HG03175 (cell line): Measurements from ENCODE around the gene ZNF511.

ENCODE experiments used
- ATAC-seq: cut with Tn5 transposase; IDR thresholded peaks from one replicate; pipeline ENCODE4 v1.9.1; 2021; ENCODE audit warnings: mild to moderate bottlenecking, moderate library complexity; ENCODE audit not compliant: unreplicated experiment

Gene ZNF511

DNA sequence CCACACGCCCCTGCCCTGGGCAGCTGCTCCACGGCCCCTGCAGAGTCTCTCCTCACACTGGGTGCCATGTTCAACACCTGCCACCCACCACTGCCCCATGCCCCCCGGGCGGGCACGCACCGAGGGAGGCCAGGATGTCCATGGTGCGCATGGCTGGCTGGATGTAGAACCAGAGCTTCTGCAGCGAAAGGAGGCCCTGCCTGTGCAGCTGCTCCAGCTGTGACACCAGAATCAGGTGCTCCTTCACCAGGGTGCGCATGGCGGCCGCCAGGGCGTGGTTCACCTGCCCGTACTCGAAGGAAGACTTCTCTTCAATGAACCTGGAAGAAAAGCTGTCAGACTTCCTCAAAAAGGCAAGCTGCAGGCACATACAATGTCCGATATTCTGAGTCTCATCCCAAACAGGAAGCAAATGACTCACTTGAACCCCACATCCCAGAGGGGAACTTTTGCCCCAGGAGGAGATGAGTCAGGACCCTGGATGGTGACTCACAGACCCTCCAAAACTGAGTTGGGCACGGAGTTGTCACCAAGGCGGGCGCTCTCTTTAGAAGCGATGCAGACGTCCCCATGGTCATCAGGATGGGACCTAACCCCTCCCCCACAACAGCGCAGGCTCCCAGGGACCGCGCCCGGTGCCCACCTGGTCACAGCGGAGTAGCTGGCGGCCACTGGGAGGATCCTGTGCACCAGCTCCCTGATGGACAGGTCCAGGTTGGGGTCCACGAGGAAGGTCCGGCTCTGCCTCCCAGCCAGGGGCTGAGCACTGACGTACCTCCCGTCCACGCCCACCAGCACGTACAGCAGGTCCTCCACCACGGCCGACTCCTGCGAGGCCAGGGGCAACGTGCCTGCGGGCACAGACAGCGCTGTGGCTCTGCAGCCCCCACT lies 15.6 kb upstream of the ZNF511 start:
- ATAC-seq: no peak

DNA sequence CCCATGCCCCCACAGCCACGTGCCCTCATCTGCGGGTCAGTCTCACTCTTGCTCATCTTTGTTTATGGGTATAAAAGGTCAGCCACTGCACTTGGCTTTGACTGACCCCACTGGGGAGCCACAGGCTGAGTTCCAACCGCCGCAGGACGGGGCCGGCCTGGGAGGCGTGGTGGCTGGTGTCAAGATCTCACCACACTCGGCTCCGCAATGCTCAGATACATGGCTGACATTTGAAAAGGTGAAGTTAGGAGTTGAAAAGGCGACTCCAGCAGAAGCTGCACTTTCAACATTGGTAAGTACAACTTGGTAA lies 14.9 kb upstream of the ZNF511 start:
- ATAC-seq: no peak

DNA sequence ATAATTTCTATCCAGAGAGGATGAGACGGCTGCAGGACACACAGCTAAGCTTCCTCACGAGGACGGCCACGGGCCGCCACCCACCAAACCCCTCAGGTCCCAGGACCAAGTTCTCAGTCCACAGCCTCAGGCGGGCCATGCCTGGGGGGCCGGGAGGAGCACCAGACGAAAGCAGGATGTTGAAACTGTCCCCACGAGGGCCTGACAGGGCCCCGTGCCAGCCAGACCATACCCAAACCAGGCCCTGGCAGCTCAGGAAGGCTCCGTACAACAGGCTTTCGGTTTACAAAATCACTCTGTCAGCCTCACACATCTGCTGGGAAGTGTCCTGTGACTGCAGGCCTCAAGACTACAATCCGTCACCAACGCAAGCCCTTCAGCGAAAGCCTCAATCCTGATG lies 14.5 kb upstream of the ZNF511 start:
- ATAC-seq: no peak

DNA sequence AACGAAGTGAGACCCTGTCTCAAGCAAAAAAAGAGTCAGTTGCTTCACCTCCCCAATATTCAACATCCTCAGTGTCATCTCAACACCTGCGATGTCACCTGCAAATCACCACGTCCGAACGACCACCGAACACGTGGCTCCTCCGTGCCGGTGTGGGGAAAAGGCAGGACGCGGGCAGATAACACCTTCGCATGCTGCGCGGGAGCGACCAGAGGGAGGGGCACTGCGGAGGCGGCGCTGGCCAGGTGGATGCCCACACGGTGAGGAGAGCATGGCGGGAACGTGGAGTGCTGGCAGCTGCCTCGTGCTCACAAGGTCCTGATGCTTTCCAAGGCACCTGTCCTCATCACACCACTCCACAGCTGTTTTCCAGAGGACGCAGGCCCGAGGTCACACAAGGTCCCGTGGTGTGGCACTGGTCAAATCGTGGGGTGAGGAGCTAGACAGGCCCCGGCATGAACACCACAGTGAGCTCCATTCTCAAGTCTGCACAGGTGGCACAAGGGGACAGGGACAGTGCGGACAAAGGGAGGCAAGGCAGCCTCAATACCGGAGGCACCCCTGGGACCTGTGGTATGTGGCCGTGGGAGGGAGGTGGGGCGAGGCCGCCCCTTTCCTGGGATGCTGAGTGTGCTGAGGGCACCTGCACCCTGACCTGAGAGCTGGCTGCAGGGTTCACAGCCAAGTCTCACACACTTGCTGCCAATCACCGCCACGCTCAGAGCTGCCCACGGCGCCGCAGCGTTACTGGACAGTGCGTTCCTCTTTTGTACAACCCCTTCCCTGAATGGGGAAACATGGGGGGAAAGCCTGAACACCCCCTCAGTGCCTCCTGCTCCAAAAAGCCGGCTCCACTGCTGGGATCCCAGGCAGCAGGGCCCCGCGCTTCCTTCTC lies 13.0 kb upstream of the ZNF511 start:
- no peak for ATAC-seq

DNA sequence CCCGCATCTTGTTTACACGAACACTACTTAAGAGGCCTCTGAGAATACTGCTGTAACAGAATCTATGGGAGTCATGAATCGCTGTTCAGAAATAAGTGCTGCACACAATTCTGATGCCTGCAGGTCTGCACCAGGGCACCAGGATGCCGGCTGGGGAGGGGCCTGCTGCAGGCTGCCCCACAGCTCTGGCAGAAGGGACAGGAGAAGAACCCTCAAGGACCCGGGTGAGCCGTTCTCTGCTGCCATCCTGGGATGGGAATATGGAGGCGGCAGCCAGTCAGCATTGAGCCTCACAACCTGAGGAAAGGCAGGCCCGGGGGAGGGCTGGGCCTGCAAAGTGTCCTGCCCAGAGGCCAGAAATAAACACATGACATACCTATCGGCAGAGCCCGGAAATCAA lies 11.2 kb upstream of the ZNF511 start:
- no peak for ATAC-seq

DNA sequence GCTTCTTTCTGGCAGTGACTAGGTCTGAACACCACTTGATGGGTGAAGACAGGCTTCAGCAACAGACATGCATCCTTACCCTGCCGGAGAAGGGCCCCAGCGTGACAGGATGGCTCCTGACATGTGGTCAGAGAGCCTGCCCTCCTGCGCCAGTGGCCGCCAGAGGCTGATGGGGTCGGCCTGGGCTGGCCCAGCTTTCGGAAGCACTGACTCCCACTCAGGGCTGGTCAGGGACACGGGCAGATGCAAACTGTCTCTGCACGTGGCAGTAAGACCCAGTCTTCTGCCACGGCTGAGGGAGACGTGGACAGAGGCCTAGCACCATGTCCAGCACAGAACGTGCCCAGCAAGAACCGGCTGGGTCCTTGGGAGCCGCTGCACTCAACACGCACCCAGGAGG lies 10.2 kb upstream of the ZNF511 start:
- no peak for ATAC-seq

DNA sequence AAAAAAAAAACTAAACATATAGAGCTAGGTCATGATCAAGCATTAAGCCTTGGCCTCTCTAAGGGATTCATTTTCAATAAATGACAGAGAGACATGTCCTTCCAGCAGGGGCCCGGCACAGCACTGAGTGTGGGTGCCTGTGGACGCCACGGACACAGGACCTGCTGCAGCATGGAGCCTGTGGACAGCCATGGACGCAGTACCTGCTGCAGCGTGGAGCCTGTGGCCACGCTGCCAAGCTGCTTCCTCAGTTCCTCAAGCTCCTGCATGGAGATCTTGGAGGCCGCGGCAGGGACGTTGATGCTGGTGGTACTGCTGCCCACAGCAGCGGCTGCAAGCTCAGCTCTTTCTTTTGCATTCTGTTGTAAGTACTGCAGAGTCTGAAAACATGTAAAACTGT lies 9.5 kb upstream of the ZNF511 start:
- ATAC-seq: no peak

DNA sequence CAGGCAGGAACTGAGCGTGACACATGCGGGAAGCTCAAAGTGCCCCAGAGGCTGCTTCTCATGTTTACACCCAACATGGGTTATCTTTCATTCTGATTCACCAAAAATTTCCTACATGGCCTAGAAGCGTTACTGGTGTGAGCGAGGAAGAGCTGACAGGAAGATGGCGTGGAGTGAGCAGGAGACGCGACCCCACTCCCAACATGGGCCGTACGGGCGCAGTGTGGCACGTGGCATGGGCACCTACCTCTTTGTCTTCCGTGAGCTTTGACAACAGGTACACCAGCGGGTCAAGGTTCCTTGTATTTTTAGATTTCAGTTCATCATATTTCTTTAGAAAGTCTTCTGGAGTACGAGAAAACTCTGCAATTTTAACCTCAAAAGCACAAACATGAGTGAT lies 9.0 kb upstream of the ZNF511 start:
- ATAC-seq: no peak

DNA sequence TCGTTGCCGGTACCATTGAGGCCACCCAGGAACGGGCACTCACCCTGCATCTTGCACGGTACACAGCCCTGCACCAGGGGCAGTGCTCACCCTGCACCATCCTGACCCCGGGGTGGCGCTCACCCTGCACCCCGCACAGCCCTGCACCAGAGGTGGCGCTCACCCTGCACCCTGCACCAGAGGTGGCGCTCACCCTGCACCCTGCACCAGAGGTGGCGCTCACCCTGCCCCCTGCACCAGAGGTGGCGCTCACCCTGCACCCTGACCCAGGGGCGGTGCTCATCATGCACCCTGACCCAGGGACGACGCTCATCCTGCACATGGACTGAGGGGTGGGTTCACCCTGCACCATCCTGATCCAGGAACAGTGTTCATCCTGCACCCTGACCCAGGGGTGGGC lies 6.5 kb upstream of the ZNF511 start:
- ATAC-seq: no peak

DNA sequence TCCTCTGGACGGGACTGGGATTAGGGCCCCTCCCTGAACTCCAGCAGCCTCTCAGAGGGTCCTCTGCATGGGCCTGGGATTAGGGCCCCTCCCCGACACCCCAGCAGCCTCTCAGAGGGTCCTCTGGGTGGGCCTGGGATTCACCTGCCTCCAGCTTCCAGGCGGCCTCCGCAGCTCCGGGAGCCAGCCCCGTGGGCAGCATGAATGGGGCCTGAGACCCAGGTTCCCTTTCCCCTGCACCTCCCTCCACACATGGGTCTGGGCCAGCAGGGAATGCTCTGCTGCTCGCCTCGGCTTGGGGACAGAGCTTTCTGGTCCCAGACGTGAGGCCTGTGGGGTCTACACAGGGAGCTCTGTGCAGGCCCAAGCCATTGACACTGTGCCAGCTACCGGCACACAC lies 5.5 kb upstream of the ZNF511 start:
- ATAC-seq: no peak

DNA sequence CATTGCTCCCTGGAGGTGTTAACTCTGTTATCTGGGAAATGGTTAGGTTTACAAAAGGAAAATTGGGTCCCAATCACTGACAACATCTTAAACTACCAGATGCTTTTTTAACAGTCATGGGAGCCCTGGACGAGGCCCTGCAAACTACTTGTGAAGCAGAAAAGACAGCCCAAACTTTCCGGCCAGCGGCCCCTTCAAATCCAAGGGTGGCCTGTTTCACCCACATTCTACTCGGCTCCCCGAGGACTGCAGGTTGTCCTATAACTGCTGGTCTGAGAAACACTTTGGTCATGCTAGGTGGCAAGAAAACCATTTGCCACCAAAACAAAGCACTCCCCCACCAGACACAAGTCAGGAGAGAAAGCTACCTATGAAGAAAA lies 2.6 kb upstream of the ZNF511 start:
- ATAC-seq: no peak

DNA sequence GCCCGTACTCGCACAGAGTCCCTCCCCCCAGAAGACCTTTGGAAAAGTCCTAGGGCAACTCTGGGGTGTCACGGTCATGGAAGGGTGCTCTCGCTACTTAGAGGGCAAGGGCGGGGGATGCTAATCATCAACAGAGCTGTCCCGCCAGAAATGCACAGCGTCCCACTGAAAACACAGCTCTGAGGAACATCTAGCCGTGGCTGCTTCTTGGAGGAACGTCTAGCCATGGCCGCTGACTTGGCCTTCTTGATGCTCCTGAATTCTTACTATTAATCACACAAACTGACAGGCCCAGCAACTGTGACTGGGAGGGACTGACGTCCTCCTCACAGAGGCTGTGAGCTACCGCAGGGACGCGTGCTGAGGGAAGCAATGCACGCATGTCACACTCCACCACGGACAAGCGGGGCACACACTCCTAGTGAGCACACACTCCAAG lies 1.8 kb upstream of the ZNF511 start:
- ATAC-seq: no peak

DNA sequence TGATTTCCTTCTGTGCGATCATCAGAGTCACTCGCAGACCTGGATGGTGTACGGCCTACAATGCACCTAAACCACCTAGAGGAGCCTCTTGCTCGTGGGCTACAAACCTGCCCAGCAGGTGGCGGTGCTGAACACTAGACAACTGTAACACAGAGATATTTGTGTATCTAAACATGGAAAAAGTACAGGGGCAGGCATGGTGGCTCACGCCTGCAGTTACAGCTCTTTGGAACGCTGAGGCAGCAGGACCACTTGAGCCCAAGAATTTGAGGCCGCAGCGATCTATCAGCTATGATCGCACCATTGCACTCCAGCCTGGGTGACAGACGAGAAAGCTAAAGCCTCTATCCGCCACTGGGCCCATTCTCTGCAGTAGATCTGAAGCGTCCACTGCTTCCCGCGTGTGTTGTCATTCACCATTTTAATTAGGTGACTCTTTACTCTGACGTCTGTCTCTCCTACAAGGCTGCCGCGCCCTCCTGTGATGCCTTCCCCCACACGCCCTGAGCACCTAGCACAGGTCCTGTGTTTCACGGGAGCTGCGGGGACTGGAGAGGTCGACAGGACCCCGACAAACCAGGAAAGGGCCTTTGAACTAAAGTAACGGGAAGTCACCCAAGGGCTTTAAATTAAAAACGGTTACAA lies 816 bp upstream of the ZNF511 start:
- ATAC-seq: peak; percentile 52

DNA sequence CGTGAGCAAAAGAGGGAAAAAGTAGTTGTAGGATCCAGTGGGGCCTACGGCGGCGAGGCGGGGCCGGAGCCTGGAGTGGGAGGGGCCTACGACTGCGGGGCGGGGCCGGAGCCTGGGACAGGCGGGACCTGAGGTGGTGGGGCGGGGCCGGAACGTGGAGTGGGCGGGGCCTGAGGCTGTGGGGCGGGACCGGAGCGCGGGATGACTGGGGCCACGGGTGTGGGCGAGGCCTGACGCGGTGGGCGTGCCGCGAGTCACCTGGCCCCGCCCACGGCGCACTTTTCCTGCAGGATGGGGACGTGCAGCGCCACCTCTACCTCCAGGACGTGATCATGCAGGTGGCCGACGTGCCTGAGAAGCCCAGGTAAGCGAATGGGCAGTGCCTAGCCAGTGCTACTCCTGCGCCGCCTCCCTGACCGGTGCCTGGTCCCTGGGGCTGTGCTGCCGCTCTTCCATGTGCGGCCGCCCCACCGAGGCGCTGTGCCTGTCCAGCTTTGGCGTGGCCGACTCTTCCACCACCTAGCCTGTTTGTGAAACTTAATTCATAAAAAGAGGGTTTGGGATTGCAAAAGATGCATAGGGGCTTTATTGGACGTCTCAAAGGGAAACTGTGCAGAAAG lies 496 bp downstream of the ZNF511 start:
- ATAC-seq: peak; percentile 72

DNA sequence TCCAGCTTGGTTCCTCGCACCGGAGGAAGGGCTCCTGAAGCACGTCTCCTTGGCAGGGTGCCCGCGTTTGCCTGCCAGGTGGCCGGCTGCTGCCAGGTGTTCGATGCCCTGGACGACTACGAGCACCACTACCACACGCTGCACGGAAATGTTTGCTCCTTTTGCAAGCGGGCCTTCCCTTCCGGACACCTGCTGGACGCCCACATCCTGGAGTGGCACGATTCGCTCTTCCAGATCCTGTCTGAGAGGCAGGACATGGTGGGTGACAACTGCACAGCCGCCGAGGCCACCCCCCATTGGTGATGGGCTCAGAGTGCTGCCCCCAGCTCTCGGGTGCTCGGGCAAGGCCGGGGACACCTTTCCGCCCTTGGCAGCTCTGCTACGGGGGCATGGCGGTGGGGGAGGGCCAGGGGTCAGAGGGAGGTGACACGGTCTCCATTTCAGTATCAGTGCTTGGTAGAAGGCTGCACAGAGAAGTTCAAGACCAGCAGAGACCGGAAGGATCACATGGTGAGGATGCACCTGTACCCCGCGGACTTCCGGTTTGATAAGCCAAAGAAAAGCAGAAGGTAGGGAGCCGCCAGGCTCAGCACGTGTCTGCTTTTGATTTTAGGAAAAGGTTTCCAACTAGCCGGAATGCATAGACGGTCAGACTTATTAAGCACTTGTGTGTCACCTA lies 1.1 kb downstream of the ZNF511 start:
- ATAC-seq: no peak

DNA sequence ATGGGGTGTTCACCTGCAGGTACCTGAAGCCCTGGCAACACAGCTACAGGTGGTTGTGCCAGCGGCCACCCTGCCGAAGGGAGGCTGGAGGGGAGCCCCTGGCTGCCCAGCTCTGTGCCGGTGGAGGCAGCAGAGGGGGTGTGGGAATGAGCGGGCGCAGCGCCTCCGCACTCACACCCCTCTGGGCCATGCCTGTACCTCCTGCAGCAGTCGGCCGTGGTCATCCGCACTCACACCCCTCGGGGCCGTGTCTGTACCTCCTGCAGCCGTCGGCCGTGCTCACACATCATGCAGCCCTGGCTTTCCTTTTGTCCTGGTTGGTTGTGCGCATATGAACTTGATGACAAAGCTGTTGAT lies 1.7 kb downstream of the ZNF511 start:
- no peak for ATAC-seq

DNA sequence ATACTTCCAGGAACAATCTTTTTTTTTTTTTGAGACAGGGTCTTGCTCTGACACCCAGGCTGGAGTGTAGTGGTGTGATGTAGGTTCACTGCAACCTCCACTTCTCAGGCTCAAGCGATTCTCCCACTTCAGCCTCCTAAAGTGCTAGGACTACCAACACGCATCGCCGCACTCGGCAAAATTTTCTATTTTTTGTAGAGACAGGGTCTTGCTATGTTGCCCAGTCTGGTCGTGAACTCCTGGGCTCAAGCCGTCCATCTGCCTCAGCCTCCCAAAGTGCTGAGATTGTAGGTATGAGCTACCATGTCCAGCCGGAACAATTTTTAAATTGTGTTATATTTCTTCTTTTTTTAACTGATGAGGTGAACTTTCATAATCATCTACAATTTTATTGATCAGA lies 2.1 kb downstream of the ZNF511 start:
- no peak for ATAC-seq

DNA sequence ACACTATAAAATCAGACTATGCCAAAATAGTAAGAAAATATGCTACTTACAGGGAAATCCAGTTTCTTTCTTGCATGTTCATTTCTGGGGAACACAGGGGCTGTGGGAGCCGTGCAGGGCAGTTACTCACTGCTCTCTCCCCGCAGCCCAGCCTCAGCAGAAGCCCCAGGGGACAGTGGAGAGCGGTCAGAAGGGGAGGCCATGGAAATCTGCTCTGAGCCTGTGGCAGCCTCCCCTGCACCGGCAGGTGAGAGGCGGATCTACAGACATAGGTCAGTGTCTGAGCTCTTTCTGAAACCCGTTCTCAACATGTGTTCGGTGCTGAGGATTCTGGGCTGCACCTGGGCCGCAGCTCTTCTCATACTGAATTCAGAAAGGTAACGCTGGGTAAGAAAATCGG lies 2.9 kb downstream of the ZNF511 start:
- ATAC-seq: no peak

DNA sequence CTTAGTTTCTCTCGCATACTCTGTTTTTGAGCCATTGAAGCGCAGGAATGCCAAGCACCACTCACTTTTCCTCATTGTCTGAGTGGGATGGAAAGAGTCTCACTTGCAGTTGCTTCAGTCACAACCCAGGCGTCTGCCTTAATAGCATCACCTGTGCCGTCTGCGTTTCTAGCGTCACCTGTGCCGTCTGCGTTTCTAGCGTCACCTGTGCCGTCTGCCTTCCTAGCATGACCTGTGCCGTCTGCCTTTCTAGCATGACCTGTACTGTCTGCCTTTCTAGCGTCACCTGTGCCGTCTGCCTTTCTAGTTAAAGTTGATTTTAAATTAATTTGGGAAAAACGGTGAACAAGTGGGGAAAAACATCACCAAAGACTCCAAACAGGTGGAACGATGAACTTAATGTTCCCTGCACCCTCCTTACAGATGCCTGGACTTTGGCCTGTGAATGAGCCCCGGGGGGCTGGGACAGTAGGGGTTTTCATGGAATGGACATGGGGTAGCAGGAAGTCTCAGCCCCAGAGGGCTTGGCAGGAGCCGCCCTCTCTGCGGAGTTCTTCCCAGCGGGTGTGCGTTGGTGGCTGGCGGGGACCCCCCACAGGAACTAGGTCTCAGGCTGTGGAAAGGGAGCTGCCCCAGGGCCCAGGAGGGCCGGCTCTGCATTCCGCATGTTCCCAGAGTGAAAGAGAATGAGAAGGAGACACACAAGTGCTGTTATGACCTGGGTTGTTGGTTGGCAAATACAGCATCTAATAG lies 3.5 kb downstream of the ZNF511 start:
- ATAC-seq: no peak

DNA sequence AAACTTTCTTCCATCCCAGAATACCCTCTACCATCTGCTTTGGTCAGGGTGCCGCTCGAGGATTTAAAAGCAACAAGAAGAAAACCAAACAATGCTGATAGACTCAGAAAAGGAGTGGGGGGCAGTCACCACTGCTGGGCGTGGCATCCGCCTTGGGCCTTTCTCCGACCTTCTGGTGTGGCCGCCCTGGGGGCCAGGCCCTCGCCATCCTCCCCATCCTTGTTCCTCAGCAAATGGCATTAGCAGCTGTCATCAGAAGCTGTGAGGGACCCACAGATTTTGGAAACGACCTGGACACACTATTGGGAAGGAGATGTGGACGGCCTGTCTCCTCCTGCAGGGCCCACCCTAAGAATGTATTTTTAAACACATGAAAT lies 4.0 kb downstream of the ZNF511 start:
- ATAC-seq: no peak
